Measurements from ENCODE around the gene MVK.

MVK gene

GRCh38 chr12:109558374-109559199 lies 15.0 kb upstream of the MVK start:
- Histone ChIP-seq H3K4me3 (ENCODE audit: low read length) (no peak overlapping the region), H3K9me3 (ENCODE audit: control insufficient read depth, low read length) (no peaks in the 10 kb centered on the region), H3K27me3 (replicated peaks; ENCODE audit: control insufficient read depth, insufficient read depth, low read length) (peaks cover 15% of the 10 kb centered on the region), H3K36me3 (ENCODE audit: control insufficient read depth, insufficient read depth, low read length, severe bottlenecking) (peaks cover 9% of the 10 kb centered on the region), H3K9ac (ENCODE audit: low read length) (no peak overlapping the region), H3K4me1 (ENCODE audit: control insufficient read depth, insufficient read depth, low read length) (peaks cover 13% of the 10 kb centered on the region)
- no peak for DNase-seq (ENCODE audit: low read depth)

GRCh38 chr12:109559200-109559505 lies 14.4 kb upstream of the MVK start:
- H3K9me3 ChIP-seq (ENCODE audit: control insufficient read depth, low read length) = no peaks in the 10 kb centered on the region
- H3K36me3 ChIP-seq (ENCODE audit: control insufficient read depth, insufficient read depth, low read length, severe bottlenecking) = peaks cover 15% of the 10 kb centered on the region
- H3K27me3 ChIP-seq (replicated peaks; ENCODE audit: control insufficient read depth, insufficient read depth, low read length) = peaks cover 13% of the 10 kb centered on the region
- H3K9ac ChIP-seq (ENCODE audit: low read length) = no peak overlapping the region
- H3K4me3 ChIP-seq (ENCODE audit: low read length) = no peak overlapping the region
- DNase-seq (ENCODE audit: low read depth) = no peak
- H3K4me1 ChIP-seq (ENCODE audit: control insufficient read depth, insufficient read depth, low read length) = peaks cover 7% of the 10 kb centered on the region

- H3K36me3 ChIP-seq (ENCODE audit: control insufficient read depth, insufficient read depth, low read length, severe bottlenecking) = peaks cover 17% of the 10 kb centered on the region
Measured at GRCh38 chr12:109559601-109560000, 14.0 kb upstream of the MVK start.

GRCh38 chr12:109560867-109561710 lies 12.5 kb upstream of the MVK start:
- Histone ChIP-seq H3K4me3 (ENCODE audit: low read length) (no peak overlapping the region), H3K27me3 (replicated peaks; ENCODE audit: control insufficient read depth, insufficient read depth, low read length) (no peaks in the 10 kb centered on the region), H3K4me1 (ENCODE audit: control insufficient read depth, insufficient read depth, low read length) (no peaks in the 10 kb centered on the region), H3K36me3 (ENCODE audit: control insufficient read depth, insufficient read depth, low read length, severe bottlenecking) (peaks cover 32% of the 10 kb centered on the region), H3K9ac (ENCODE audit: low read length) (no peak overlapping the region), H3K9me3 (ENCODE audit: control insufficient read depth, low read length) (no peaks in the 10 kb centered on the region)
- DNase-seq (ENCODE audit: low read depth) = no peak

More at GRCh38 chr12:109559601-109560000, 14.0 kb upstream of the MVK start:
- DNase-seq (ENCODE audit: low read depth) = no peak
- Histone ChIP-seq H3K4me1 (ENCODE audit: control insufficient read depth, insufficient read depth, low read length) (peaks cover 3% of the 10 kb centered on the region), H3K27me3 (replicated peaks; ENCODE audit: control insufficient read depth, insufficient read depth, low read length) (peaks cover 8% of the 10 kb centered on the region), H3K9ac (ENCODE audit: low read length) (no peak overlapping the region), H3K4me3 (ENCODE audit: low read length) (no peak overlapping the region), H3K9me3 (ENCODE audit: control insufficient read depth, low read length) (no peaks in the 10 kb centered on the region)

GRCh38 chr12:109561711-109562030 lies 11.9 kb upstream of the MVK start:
- H3K9ac ChIP-seq (ENCODE audit: low read length) = no peak overlapping the region
- no peaks in the 10 kb centered on the region for H3K4me1 ChIP-seq (ENCODE audit: control insufficient read depth, insufficient read depth, low read length)
- DNase-seq (ENCODE audit: low read depth) = no peak
- no peaks in the 10 kb centered on the region for H3K9me3 ChIP-seq (ENCODE audit: control insufficient read depth, low read length)
- no peak overlapping the region for H3K4me3 ChIP-seq (ENCODE audit: low read length)
- H3K36me3 ChIP-seq (ENCODE audit: control insufficient read depth, insufficient read depth, low read length, severe bottlenecking) = peaks cover 36% of the 10 kb centered on the region
- H3K27me3 ChIP-seq (replicated peaks; ENCODE audit: control insufficient read depth, insufficient read depth, low read length) = no peaks in the 10 kb centered on the region

- no peak overlapping the region for H3K4me3 ChIP-seq (ENCODE audit: low read length)
- no peaks in the 10 kb centered on the region for H3K27me3 ChIP-seq (replicated peaks; ENCODE audit: control insufficient read depth, insufficient read depth, low read length)
- peaks cover 43% of the 10 kb centered on the region for H3K36me3 ChIP-seq (ENCODE audit: control insufficient read depth, insufficient read depth, low read length, severe bottlenecking)
- no peak overlapping the region for H3K9ac ChIP-seq (ENCODE audit: low read length)
- no peaks in the 10 kb centered on the region for H3K4me1 ChIP-seq (ENCODE audit: control insufficient read depth, insufficient read depth, low read length)
- no peaks in the 10 kb centered on the region for H3K9me3 ChIP-seq (ENCODE audit: control insufficient read depth, low read length)
- no peak for DNase-seq (ENCODE audit: low read depth)
Measured at GRCh38 chr12:109562871-109563270, 10.7 kb upstream of the MVK start.

GRCh38 chr12:109563291-109564284 lies 10.0 kb upstream of the MVK start:
- Histone ChIP-seq H3K36me3 (ENCODE audit: control insufficient read depth, insufficient read depth, low read length, severe bottlenecking) (peaks cover 50% of the 10 kb centered on the region), H3K9ac (ENCODE audit: low read length) (no peak overlapping the region), H3K27me3 (replicated peaks; ENCODE audit: control insufficient read depth, insufficient read depth, low read length) (no peaks in the 10 kb centered on the region), H3K9me3 (ENCODE audit: control insufficient read depth, low read length) (no peaks in the 10 kb centered on the region), H3K4me1 (ENCODE audit: control insufficient read depth, insufficient read depth, low read length) (no peaks in the 10 kb centered on the region), H3K4me3 (ENCODE audit: low read length) (no peak overlapping the region)
- no peak for DNase-seq (ENCODE audit: low read depth)

GRCh38 chr12:109566424-109566823 lies 7.2 kb upstream of the MVK start:
- Histone ChIP-seq H3K9me3 (ENCODE audit: control insufficient read depth, low read length) (no peaks in the 10 kb centered on the region), H3K27me3 (replicated peaks; ENCODE audit: control insufficient read depth, insufficient read depth, low read length) (no peaks in the 10 kb centered on the region), H3K4me1 (ENCODE audit: control insufficient read depth, insufficient read depth, low read length) (no peaks in the 10 kb centered on the region), H3K4me3 (ENCODE audit: low read length) (no peak overlapping the region), H3K36me3 (ENCODE audit: control insufficient read depth, insufficient read depth, low read length, severe bottlenecking) (peaks cover 67% of the 10 kb centered on the region), H3K9ac (ENCODE audit: low read length) (no peak overlapping the region)
- no peak for DNase-seq (ENCODE audit: low read depth)

DNA sequence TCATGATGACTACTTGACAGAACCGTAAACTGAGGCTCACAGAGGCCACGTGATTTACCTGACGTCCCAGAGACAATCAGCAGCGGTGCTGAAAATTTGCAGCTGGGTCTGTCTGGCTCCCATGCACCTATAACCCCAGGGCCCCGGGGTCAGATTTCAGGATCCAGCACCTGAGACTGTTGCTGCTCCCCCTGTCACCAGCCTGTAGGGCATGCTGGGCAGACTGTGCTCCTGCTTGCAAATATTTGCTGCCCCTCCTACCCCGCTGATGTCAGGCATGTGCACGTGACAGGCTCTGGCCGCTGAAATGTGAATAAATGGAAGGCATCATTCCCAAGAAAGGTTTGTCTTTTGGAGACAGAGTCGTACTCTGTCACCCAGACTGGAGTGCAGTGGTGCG lies 6.3 kb upstream of the MVK start:
- Histone ChIP-seq H3K4me1 (ENCODE audit: control insufficient read depth, insufficient read depth, low read length) (no peaks in the 10 kb centered on the region), H3K36me3 (ENCODE audit: control insufficient read depth, insufficient read depth, low read length, severe bottlenecking) (peaks cover 67% of the 10 kb centered on the region), H3K9me3 (ENCODE audit: control insufficient read depth, low read length) (no peaks in the 10 kb centered on the region), H3K9ac (ENCODE audit: low read length) (no peak overlapping the region), H3K27me3 (replicated peaks; ENCODE audit: control insufficient read depth, insufficient read depth, low read length) (no peaks in the 10 kb centered on the region), H3K4me3 (ENCODE audit: low read length) (no peak overlapping the region)
- no peak for DNase-seq (ENCODE audit: low read depth)

DNA sequence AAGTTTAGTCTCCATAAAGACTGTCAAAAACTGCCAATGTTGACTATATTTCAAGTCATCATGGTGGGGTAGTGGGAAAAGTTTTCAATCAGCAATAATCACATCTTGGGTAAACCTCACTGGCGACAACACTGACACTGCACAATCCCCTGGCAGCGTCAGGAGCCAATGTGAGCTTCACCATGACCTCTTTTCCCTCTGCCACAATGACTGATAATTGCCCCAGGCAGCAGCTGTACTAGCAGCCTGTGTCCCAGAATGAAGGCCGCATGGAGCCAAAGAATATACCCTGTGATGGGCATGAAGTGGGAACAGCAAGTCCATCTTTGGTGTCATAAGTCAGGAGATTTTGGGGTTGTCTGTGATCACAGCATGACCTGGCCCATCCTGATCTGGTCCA lies 5.6 kb upstream of the MVK start:
- H3K36me3 ChIP-seq (ENCODE audit: control insufficient read depth, insufficient read depth, low read length, severe bottlenecking) = peaks cover 67% of the 10 kb centered on the region

GRCh38 chr12:109568486-109568885 lies 5.1 kb upstream of the MVK start:
- H3K27me3 ChIP-seq (replicated peaks; ENCODE audit: control insufficient read depth, insufficient read depth, low read length) = no peaks in the 10 kb centered on the region
- peaks cover 67% of the 10 kb centered on the region for H3K36me3 ChIP-seq (ENCODE audit: control insufficient read depth, insufficient read depth, low read length, severe bottlenecking)
- H3K9ac ChIP-seq (ENCODE audit: low read length) = no peak overlapping the region
- no peak for DNase-seq (ENCODE audit: low read depth)
- peaks cover 7% of the 10 kb centered on the region for H3K4me1 ChIP-seq (ENCODE audit: control insufficient read depth, insufficient read depth, low read length)
- H3K9me3 ChIP-seq (ENCODE audit: control insufficient read depth, low read length) = no peaks in the 10 kb centered on the region
- no peak overlapping the region for H3K4me3 ChIP-seq (ENCODE audit: low read length)

More for the DNA sequence above, 5.6 kb upstream of the MVK start:
- Histone ChIP-seq H3K9ac (ENCODE audit: low read length) (no peak overlapping the region), H3K4me3 (ENCODE audit: low read length) (no peak overlapping the region), H3K4me1 (ENCODE audit: control insufficient read depth, insufficient read depth, low read length) (peaks cover 7% of the 10 kb centered on the region), H3K9me3 (ENCODE audit: control insufficient read depth, low read length) (no peaks in the 10 kb centered on the region), H3K27me3 (replicated peaks; ENCODE audit: control insufficient read depth, insufficient read depth, low read length) (no peaks in the 10 kb centered on the region)
- DNase-seq (ENCODE audit: low read depth) = no peak
